Measurements from ENCODE around the gene ZWILCH. TPM values are rescaled to one million over a fixed set of nuclear protein-coding genes. Genes with fewer than 3 reads are reported as not detected.
"Not testable (repeated sequence)": the region's sequence is repeated elsewhere in the genome, so short reads cannot be mapped to it uniquely, and the experiment has no call there.

ZWILCH gene
- total RNA-seq, 1 donor from 2014 or later: 12.0 TPM

DNA sequence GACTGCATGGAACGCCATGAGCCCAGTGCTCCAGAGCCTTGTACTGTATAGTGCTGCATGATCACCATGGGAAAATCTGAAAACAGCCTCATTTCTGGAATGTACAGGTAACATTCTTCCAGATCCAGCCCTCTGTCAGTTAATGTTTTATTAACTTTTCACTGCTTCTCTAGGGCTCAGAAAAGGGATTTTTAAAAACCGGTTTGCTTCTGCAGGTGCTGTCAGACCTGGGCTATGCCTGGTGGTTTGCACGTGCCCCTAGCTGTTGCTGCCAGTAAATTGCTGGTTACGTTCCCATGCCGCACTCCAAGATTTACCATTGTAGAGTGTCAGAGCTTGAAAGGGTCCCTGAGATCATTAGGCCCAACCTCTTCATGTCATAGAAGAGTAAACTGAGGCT lies 16.6 kb upstream of the ZWILCH start:
- DNase-seq: no peak

DNA sequence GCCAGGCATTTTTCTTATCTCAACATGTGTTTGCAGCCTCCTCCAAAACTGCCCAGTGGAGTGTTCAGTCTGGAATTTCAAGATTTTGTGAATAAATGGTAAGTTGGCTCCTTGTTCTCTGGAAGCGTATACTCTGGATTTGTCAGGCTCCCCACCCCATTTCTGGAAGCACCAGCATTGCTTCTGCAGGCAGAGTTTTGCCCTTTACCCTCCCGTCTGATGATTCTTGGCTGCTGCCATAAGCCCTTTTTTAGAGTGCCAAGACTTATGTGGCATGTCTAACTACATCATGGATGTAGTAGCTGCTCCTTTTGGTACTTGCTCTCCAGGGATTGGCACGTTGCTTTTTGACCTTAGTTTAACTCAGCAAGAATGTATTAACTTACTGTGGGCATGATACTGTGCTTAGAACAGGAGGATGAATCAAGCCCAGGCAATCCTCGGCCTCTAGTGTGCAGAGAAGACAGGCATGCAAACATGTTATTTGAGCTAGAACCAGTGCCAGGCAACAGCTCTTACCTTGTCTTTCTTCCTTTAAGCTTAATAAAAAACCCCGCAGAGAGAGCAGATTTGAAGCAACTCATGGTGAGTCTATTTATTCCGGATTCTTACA lies 15.8 kb upstream of the ZWILCH start:
- no peak for DNase-seq

- DNase-seq: no peak
These were observed 13.3 kb upstream of the ZWILCH start for GRCh38 chr15:66491846-66492245.

GRCh38 chr15:66494262-66494661 lies 10.9 kb upstream of the ZWILCH start:
- DNase-seq: no peak

- DNase-seq: no peak
These were observed 8.1 kb upstream of the ZWILCH start for GRCh38 chr15:66496951-66497501.

GRCh38 chr15:66497502-66498455 lies 7.3 kb upstream of the ZWILCH start, which contains the start of gene SNAPC5:
Gene SNAPC5, minus strand, starts transcription at chr15:66497762. Its CDS starts 31 bp downstream, at chr15:66497731.
- DNase-seq: peak; percentile 97

DNA sequence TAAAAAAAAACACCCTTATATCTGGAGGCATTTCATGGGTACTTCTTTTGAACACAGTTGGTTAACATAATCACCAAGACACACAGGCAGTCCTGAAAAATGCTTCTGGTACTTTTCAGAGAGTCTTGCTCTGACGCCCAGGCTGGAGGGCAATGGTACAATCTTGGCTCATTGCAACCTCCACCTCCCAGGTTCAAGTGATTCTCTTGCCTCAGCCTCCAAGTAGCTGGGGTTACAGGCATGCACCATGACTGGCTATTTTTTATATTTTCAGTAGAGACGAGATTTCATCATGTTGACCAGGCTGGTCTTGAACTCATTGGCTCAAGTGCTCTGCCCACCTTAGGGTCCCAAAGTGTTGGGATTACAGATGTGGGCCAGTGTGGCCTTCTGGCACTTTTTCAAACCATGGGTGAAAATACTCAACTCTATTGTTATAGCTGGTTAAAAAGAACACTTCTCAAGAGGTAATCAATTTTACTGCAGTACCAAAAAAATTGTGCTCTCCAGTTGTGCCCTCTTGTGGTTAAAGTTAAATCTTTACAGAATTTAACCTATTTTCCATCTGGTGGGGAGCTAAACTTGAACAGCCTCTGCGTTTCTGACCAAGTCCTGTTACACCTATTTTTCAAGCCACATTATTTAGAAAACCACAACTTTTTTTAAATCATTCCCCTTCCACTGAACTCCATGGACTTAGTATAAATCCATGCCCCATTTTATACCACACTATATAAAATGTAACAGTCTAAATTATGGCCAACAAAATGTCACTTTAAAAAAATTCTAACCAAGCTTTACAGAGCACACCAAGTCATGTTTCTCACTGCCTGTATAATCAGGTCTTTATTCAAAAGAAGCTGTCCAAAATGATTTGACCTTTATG lies 6.4 kb upstream of the ZWILCH start:
- peak; percentile 55 for DNase-seq

DNA sequence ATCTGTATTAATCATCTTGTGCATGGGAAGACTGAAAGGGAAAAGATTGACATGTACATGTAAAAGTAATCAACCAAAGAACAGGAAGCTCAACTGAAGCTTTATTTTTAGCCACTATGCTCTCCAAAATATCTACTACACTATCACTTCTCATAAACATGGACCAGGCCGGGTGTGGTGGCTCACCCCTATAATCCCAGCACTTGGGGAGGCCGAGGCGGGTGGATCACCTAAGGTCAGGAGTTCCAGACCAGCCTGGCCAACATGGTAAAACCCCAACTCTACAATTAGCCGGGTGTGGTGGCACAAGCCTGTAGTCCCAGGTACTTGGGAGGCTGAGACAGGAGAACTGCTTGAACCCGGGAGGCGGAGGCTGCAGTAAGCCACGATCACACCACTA lies 4.8 kb upstream of the ZWILCH start:
- not testable (repeated sequence) for DNase-seq

DNA sequence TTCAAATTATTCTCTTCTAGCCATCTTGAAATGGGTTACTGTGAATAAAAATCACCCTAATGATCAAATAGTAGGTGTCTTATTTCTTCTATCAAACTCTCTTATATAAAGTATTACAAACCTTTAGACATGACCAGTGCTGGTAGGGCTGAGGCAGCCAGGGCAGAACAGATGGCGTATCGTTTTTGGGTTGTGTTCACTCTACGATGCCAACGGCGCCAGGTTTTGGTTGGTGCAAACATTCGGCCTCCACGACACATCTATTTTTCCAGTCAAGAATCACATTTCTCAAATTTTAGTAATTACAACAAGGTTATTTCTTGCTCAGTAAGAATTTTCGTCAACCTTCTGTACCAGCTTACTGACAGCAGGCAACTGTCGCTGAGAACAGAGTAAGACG lies 2.6 kb upstream of the ZWILCH start:
- no peak for DNase-seq

DNA sequence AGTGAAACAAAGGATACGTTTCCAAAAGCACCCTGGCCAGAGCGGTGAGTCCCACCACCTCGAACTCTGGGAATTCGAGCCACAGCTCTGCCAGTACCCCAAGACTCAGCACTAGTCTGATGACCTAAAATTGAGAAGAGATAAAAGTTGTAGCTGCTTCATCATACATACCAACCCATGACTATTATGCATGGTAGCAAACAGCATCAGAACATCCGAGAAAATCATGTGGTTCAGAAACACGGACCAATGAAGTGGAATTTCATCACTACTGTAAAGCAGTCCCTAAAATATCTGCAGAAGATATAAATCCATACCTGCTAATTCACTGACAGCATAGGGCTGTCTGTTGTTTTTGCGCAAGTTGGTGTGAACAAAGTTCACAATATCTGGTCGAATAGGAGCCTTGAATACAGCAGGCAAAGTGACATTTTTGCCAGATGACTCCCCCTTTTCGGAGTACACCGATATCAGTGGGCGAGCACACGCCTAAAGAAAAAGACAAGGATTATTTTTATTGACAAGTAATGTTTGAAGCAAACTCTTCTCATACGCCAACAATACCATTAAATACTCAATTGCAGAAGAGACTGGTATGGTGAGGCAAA lies 2.0 kb upstream of the ZWILCH start:
- DNase-seq: not testable (repeated sequence)

- no peak for DNase-seq
These were observed 1.2 kb upstream of the ZWILCH start for GRCh38 chr15:66503780-66504562.

DNA sequence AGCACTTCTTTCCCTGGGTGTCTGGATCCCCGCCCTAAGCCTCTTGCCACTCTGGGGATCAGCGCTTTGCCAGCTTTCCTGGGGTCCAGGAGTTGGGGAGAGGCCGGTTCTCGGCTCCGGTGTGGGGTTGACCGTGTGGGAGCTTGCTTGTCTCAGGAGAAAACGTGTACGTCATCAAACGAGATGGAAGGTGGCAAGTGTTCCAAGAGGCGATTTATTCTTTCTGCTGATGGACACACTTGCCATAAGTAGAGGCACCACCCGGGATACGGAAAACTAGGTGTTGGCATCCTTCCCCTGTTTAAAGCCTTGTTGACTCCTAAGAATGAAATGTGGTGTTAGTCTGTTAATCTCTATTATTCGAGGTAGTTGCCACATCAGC lies 295 bp downstream of the ZWILCH start:
- DNase-seq: no peak

GRCh38 chr15:66505818-66506217 lies 692 bp downstream of the ZWILCH start:
- no peak for DNase-seq

GRCh38 chr15:66508293-66508883 lies 3.3 kb downstream of the ZWILCH start:
- DNase-seq: no peak

DNA sequence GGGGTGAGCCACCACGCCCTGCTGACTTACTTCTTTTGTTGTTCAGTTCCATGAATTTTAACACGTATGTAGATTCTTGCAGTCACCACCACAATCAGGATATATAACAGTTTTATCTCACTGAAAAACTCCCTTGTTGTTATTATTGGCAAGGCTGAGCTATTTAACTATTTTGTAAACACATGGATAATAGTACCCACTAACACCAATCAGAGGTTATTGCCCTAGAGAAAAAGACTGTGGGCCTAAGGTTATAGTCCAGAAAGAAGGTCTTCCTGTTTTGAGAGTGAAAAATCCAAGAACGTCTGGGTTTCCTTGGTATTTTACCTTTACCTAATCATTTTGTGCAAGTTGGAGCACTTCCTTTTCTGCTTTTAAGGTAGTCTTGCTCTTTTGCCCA lies 9.5 kb downstream of the ZWILCH start:
- no peak for DNase-seq

GRCh38 chr15:66515901-66516322 lies 10.8 kb downstream of the ZWILCH start:
- DNase-seq: no peak

- no peak for DNase-seq
These were observed 18.8 kb downstream of the ZWILCH start for GRCh38 chr15:66523926-66524325.

GRCh38 chr15:66524838-66525237 lies 19.7 kb downstream of the ZWILCH start:
- no peak for DNase-seq

DNA sequence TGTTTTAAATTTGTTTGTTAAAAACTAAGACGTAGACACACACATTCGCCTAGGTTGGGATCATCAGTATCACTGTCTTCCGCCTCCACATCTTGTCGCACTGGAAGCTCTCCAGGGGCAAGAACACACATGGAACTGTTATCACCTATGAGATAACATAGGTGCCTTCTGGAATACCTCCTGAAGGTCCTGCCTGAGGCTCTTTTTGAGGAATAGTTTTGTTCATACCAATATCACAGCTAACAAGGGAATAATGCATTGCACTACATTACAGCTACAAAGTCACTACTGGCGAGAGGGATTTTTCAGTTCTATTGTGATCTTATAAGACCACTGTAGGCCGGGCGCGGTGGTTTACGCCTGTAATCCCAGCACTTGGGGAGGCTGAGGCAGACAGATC lies 29.9 kb downstream of the ZWILCH start:
- DNase-seq: no peak

DNA sequence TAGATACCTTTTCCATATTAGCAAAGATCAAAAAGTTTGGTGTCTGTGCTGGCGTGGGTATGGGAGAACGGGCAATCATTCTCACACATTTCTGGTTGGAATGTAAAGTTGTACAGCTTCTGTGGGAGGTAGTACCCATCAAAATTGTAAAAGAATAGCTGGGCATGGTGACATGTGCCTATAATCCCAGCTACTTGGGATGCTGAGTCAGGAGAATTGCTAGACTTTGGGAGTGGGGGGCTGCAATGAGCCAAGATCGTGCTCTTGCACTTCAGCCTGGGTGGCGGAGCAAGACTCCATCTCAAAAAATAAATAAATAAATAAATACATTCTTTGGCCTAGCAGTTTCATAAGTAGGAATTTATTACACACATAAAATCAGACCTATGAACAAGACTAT lies 37.8 kb downstream of the ZWILCH start:
- no peak for DNase-seq

GRCh38 chr15:66545255-66545654 lies 40.1 kb downstream of the ZWILCH start:
- no peak for DNase-seq
